Fibroblast of lung (primary cell): ENCODE measurements around the gene STRA8. TPM values are rescaled to one million over a fixed set of nuclear protein-coding genes. Genes with fewer than 3 reads are reported as not detected.

Experiments
- DNase-seq, 2 donors: peaks; one replicate each; pipeline versions ENCODE4 v3.0.0 to v3.0.0-alpha.2; 2010; ENCODE audit warnings: low read depth in 2 of 2
- H2AFZ ChIP-seq: 2 replicates; pipeline ENCODE4 v1.5.1; 2012; ENCODE audit warnings: low read length, control low read depth, inconsistent platforms
- H3K27ac ChIP-seq: 2 replicates; pipeline ENCODE4 v1.5.1; 2011; ENCODE audit warnings: low read length, control low read depth; ENCODE audit not compliant: insufficient read depth
- H3K27me3 ChIP-seq: 2 replicates; pipeline ENCODE4 v1.5.1; 2011; ENCODE audit warnings: mild to moderate bottlenecking, low read length; ENCODE audit not compliant: control insufficient read depth, insufficient read depth
- H3K36me3 ChIP-seq: 2 replicates; pipeline ENCODE4 v1.5.1; 2011; ENCODE audit warnings: low read length; ENCODE audit not compliant: control insufficient read depth, insufficient read depth
- H3K4me1 ChIP-seq: 2 replicates; pipeline ENCODE4 v1.5.1; 2011; ENCODE audit warnings: low read length; ENCODE audit not compliant: control insufficient read depth, insufficient read depth; ENCODE audit errors: extremely low read depth
- H3K4me2 ChIP-seq: 2 replicates; pipeline ENCODE4 v1.5.1; 2011; ENCODE audit warnings: low read length, control low read depth; ENCODE audit not compliant: insufficient read depth; ENCODE audit errors: extremely low read depth
- H3K4me3 ChIP-seq, 4 experiments: fragments of 200-600 bp in 1 of 4; sonication (generic) in 1 of 4; replicated peaks in 1 of 4; 2 replicates each; pipeline ENCODE4 v1.5.1; 2011 to 2016; ENCODE audit warnings: low read length in 4 of 4, low read depth in 3 of 4, mild to moderate bottlenecking in 3 of 4, control low read depth in 2 of 4, inconsistent platforms in 1 of 4, mixed read lengths in 1 of 4; ENCODE audit not compliant: insufficient read depth in 1 of 4; ENCODE audit errors: control extremely low read depth in 1 of 4
- H3K79me2 ChIP-seq: 2 replicates; pipeline ENCODE4 v1.5.1; 2012; ENCODE audit warnings: mild to moderate bottlenecking, low read length, inconsistent platforms; ENCODE audit not compliant: control insufficient read depth, insufficient read depth
- H3K9ac ChIP-seq: 2 replicates; pipeline ENCODE4 v1.5.1; 2011; ENCODE audit warnings: mild to moderate bottlenecking, low read length, control low read depth; ENCODE audit not compliant: insufficient read depth
- H3K9me3 ChIP-seq: 2 replicates; pipeline ENCODE4 v1.5.1; 2012; ENCODE audit warnings: low read depth, low read length; ENCODE audit not compliant: control insufficient read depth, insufficient read depth
- H4K20me1 ChIP-seq: 2 replicates; pipeline ENCODE4 v1.5.1; 2011; ENCODE audit warnings: low read length; ENCODE audit not compliant: control insufficient read depth, insufficient read depth; ENCODE audit errors: extremely low read depth
- CTCF ChIP-seq, 2 donors: IDR thresholded peaks in 1 of 2; conservative IDR thresholded peaks in 1 of 2; 1 replicate in 1 of 2; 2 replicates in 1 of 2; pipeline ENCODE4 v1.5.1; 2011 to 2012; ENCODE audit warnings: low read length in 2 of 2, control low read depth in 1 of 2, inconsistent platforms in 1 of 2, low read depth in 1 of 2, mild to moderate bottlenecking in 1 of 2
- EZH2 ChIP-seq: IDR thresholded peaks from 2 replicates; pipeline ENCODE4 v1.5.1; 2012; ENCODE audit warnings: low read length, control low read depth, mild to moderate bottlenecking; ENCODE audit errors: missing control alignments
- polyA plus RNA-seq, 2 donors: library from polyadenylated mRNA; depleted of rRNA in 1 of 2; stranded (reverse) in 1 of 2; unstranded in 1 of 2; fragments of >200 nt; gene quantifications; 2 replicates each; pipeline ENCODE4 v1.2.1, GENCODE V29; 2011 to 2012; ENCODE audit warnings: missing spikeins in 1 of 2
- total RNA-seq: library from RNA; depleted of rRNA; stranded (reverse); fragments of >200 nt; gene quantifications from 2 replicates; pipeline ENCODE4 v1.2.1, GENCODE V29; 2014

The STRA8 gene
- total and polyA plus RNA-seq, 2 donors (not counting 1 experiment from before 2014, with no cell fraction given) = not detected

- Histone ChIP-seq H3K9me3 (no peaks in the 10 kb centered on the region), H3K4me2 (no peak overlapping the region), H3K79me2 (no peaks in the 10 kb centered on the region), H3K36me3 (peaks cover 4% of the 10 kb centered on the region), H3K4me3 (no peak overlapping the region), H3K9ac (no peak overlapping the region), H3K27me3 (no peaks in the 10 kb centered on the region), H3K27ac (no peak overlapping the region), H2AFZ (no peak overlapping the region), H4K20me1 (no peaks in the 10 kb centered on the region), H3K4me1 (peaks cover 7% of the 10 kb centered on the region)
- DNase-seq = no peak
- TF ChIP-seq CTCF (conservative IDR thresholded peaks at IDR 0.05 in 1 of 2, IDR thresholded peaks at IDR 0.05 in 1 of 2; ENCODE audit: low read depth in 1 of 2, low read length in 2 of 2) (no peak), EZH2 (no peak)
These were observed 38.5 kb upstream of the STRA8 start for GRCh38 chr7:135195156-135195555.

- DNase-seq = no peak
- Histone ChIP-seq H3K4me1 (peaks cover 7% of the 10 kb centered on the region), H3K27me3 (no peaks in the 10 kb centered on the region), H3K27ac (no peak overlapping the region), H3K4me2 (no peak overlapping the region), H2AFZ (no peak overlapping the region), H4K20me1 (no peaks in the 10 kb centered on the region), H3K9ac (no peak overlapping the region), H3K36me3 (peaks cover 4% of the 10 kb centered on the region), H3K79me2 (no peaks in the 10 kb centered on the region), H3K9me3 (no peaks in the 10 kb centered on the region), H3K4me3 (no peak overlapping the region)
- no peak for TF ChIP-seq CTCF (conservative IDR thresholded peaks at IDR 0.05 in 1 of 2, IDR thresholded peaks at IDR 0.05 in 1 of 2; ENCODE audit: low read depth in 1 of 2, low read length in 2 of 2)
- TF ChIP-seq EZH2 = no peak
These were observed 37.5 kb upstream of the STRA8 start for GRCh38 chr7:135195968-135196629.

GRCh38 chr7:135197343-135197742 lies 36.3 kb upstream of the STRA8 start:
- Histone ChIP-seq H3K36me3 (peaks cover 4% of the 10 kb centered on the region), H3K9ac (no peak overlapping the region), H2AFZ (no peak overlapping the region), H3K27me3 (no peaks in the 10 kb centered on the region), H3K4me3 (no peak overlapping the region), H4K20me1 (no peaks in the 10 kb centered on the region), H3K79me2 (peaks cover 2% of the 10 kb centered on the region), H3K4me1 (peaks cover 7% of the 10 kb centered on the region), H3K9me3 (no peaks in the 10 kb centered on the region), H3K27ac (no peak overlapping the region), H3K4me2 (no peak overlapping the region)
- TF ChIP-seq EZH2 (no peak), CTCF (conservative IDR thresholded peaks at IDR 0.05 in 1 of 2, IDR thresholded peaks at IDR 0.05 in 1 of 2; ENCODE audit: low read depth in 1 of 2, low read length in 2 of 2) (no peak)
- DNase-seq = no peak
